Bronchial epithelial cell (primary cell): Measurements from ENCODE around the gene STK32C. TPM values are rescaled to one million over a fixed set of nuclear protein-coding genes. Genes with fewer than 3 reads are reported as not detected.
A peak's percentile ranks its signal among the peaks of the same experiment; 100 is the strongest.
"Not testable (repeated sequence)": the region's sequence is repeated elsewhere in the genome, so short reads cannot be mapped to it uniquely, and the experiment has no call there.

Experiments
- DNase-seq: peaks from one replicate; pipeline ENCODE4 v3.0.0-alpha.2; 2010; ENCODE audit warnings: low read depth
- FAIRE-seq: peaks from 2 replicates; lab custom pipeline; 2011; peaks lifted over from hg19 to GRCh38; lab: Jason Lieb, UNC
- H3K27me3 ChIP-seq: 2 replicates; pipeline ENCODE4 v1.5.1; 2011; ENCODE audit warnings: low read length; ENCODE audit not compliant: control insufficient read depth, insufficient read depth
- H3K36me3 ChIP-seq: 2 replicates; pipeline ENCODE4 v1.5.1; 2011; ENCODE audit warnings: low read length; ENCODE audit not compliant: control insufficient read depth, insufficient read depth
- H3K4me3 ChIP-seq: 2 replicates; pipeline ENCODE4 v1.5.1; 2011; ENCODE audit warnings: mild to moderate bottlenecking, low read depth, low read length, control low read depth
- CTCF ChIP-seq: IDR thresholded peaks from 2 replicates; pipeline ENCODE4 v1.5.1; 2011; ENCODE audit warnings: mild to moderate bottlenecking, moderate library complexity, low read length, control low read depth, inconsistent platforms; ENCODE audit not compliant: insufficient read depth, severe bottlenecking
- total RNA-seq: library from RNA; depleted of rRNA; stranded (reverse); fragments of >200 nt; gene quantifications from 2 replicates; pipeline ENCODE4 v1.2.1, GENCODE V29; 2014

STK32C gene
- total RNA-seq, 1 donor from 2014 or later = 9.7 TPM

- no peak for DNase-seq
- FAIRE-seq = peak; percentile 23
- Histone ChIP-seq H3K27me3 (no peaks in the 10 kb centered on the region), H3K36me3 (no peaks in the 10 kb centered on the region), H3K4me3 (no peak overlapping the region)
- TF ChIP-seq CTCF = no peak
These were observed 8.1 kb downstream of the STK32C start for GRCh38 chr10:132299371-132300336.

- FAIRE-seq (no peak), DNase-seq (no peak)
- Histone ChIP-seq H3K27me3 (no peaks in the 10 kb centered on the region), H3K4me3 (no peak overlapping the region), H3K36me3 (no peaks in the 10 kb centered on the region)
- no peak for TF ChIP-seq CTCF
These were observed 9.5 kb downstream of the STK32C start for GRCh38 chr10:132298038-132298881.

- FAIRE-seq = no peak
- no peak for TF ChIP-seq CTCF
- no peaks in the 10 kb centered on the region for H3K27me3 ChIP-seq
- no peak for DNase-seq
- H3K36me3 ChIP-seq = no peaks in the 10 kb centered on the region
- no peak overlapping the region for H3K4me3 ChIP-seq
These were observed 10.2 kb downstream of the STK32C start for GRCh38 chr10:132297526-132297925.

GRCh38 chr10:132296666-132297443 lies 10.9 kb downstream of the STK32C start:
- TF ChIP-seq CTCF = no peak
- no peaks in the 10 kb centered on the region for H3K27me3 ChIP-seq
- no peaks in the 10 kb centered on the region for H3K36me3 ChIP-seq
- H3K4me3 ChIP-seq = no peak overlapping the region
- DNase-seq = no peak
- no peak for FAIRE-seq

GRCh38 chr10:132295481-132295880 lies 12.3 kb downstream of the STK32C start:
- not testable (repeated sequence) for FAIRE-seq, H3K36me3 ChIP-seq, DNase-seq, H3K4me3 ChIP-seq, H3K27me3 ChIP-seq
